Astrocyte (in vitro differentiated cells and primary cell): ENCODE results near the gene CAPN12. TPM values are rescaled to one million over a fixed set of nuclear protein-coding genes. Genes with fewer than 3 reads are reported as not detected.
"Not testable (repeated sequence)": the region's sequence is repeated elsewhere in the genome, so short reads cannot be mapped to it uniquely, and the experiment has no call there.

ENCODE experiments used
- DNase-seq: peaks from one replicate; pipeline ENCODE4 v3.0.0-alpha.2; 2010; ENCODE audit warnings: low read depth
- FAIRE-seq: peaks from 2 replicates; lab custom pipeline; 2011; peaks lifted over from hg19 to GRCh38; lab: Jason Lieb, UNC
- H2AFZ ChIP-seq: 2 replicates; pipeline ENCODE4 v1.6.0; 2012; ENCODE audit warnings: low read depth, low read length, inconsistent platforms
- H3K27ac ChIP-seq: 2 replicates; pipeline ENCODE4 v1.5.1; 2011; ENCODE audit warnings: low read depth, low read length, inconsistent platforms
- H3K27me3 ChIP-seq: 2 replicates; pipeline ENCODE4 v1.6.0; 2011; ENCODE audit warnings: low read length, inconsistent platforms; ENCODE audit not compliant: insufficient read depth
- H3K36me3 ChIP-seq: 2 replicates; pipeline ENCODE4 v1.5.1; 2011; ENCODE audit warnings: low read length, inconsistent platforms; ENCODE audit not compliant: insufficient read depth
- H3K4me1 ChIP-seq: 2 replicates; pipeline ENCODE4 v1.5.1; 2011; ENCODE audit warnings: low read length, inconsistent platforms; ENCODE audit not compliant: insufficient read depth
- H3K4me2 ChIP-seq: 2 replicates; pipeline ENCODE4 v1.6.0; 2012; ENCODE audit warnings: low read length, inconsistent platforms
- H3K4me3 ChIP-seq: 2 replicates; pipeline ENCODE4 v1.5.1; 2011; ENCODE audit warnings: low read depth, mild to moderate bottlenecking, low read length, inconsistent platforms; ENCODE audit not compliant: insufficient read depth
- H3K79me2 ChIP-seq: 2 replicates; pipeline ENCODE4 v1.6.0; 2012; ENCODE audit warnings: mild to moderate bottlenecking, low read length, inconsistent platforms; ENCODE audit not compliant: insufficient read depth
- H3K9ac ChIP-seq: 2 replicates; pipeline ENCODE4 v1.6.0; 2012; ENCODE audit warnings: mild to moderate bottlenecking, low read length, inconsistent platforms
- H3K9me3 ChIP-seq: 2 replicates; pipeline ENCODE4 v1.5.1; 2012; ENCODE audit warnings: low read depth, mild to moderate bottlenecking, low read length, inconsistent platforms; ENCODE audit not compliant: insufficient read depth
- H4K20me1 ChIP-seq: 2 replicates; pipeline ENCODE4 v1.6.0; 2012; ENCODE audit warnings: low read length, inconsistent platforms; ENCODE audit not compliant: insufficient read depth
- H3K27ac Mint-ChIP-seq: one replicate; pipeline ENCODE4 v1.8.0; 2021; ENCODE audit warnings: mild to moderate bottlenecking, mixed read lengths; ENCODE audit not compliant: unreplicated experiment
- H3K27me3 Mint-ChIP-seq: one replicate; pipeline ENCODE4 v1.8.0; 2021; ENCODE audit warnings: low read depth, mixed read lengths; ENCODE audit not compliant: unreplicated experiment
- H3K36me3 Mint-ChIP-seq: one replicate; pipeline ENCODE4 v1.8.0; 2021; ENCODE audit warnings: low read depth, mixed read lengths; ENCODE audit not compliant: unreplicated experiment
- H3K4me1 Mint-ChIP-seq: one replicate; pipeline ENCODE4 v1.8.0; 2021; ENCODE audit warnings: low read depth, mixed read lengths; ENCODE audit not compliant: unreplicated experiment
- H3K4me3 Mint-ChIP-seq: one replicate; pipeline ENCODE4 v1.8.0; 2021; ENCODE audit warnings: mild to moderate bottlenecking, moderate library complexity, mixed read lengths; ENCODE audit not compliant: unreplicated experiment
- H3K9me3 Mint-ChIP-seq: one replicate; pipeline ENCODE4 v1.8.0; 2021; ENCODE audit warnings: mild to moderate bottlenecking, mixed read lengths; ENCODE audit not compliant: unreplicated experiment
- EZH2 ChIP-seq: IDR thresholded peaks from 2 replicates; pipeline ENCODE4 v1.6.1; 2012; ENCODE audit warnings: mild to moderate bottlenecking, low read length, inconsistent platforms; ENCODE audit not compliant: insufficient read depth
- total RNA-seq: library from RNA; stranded (reverse); gene quantifications from 2 replicates; pipeline ENCODE4 v1.2.1, GENCODE V29; 2021
- TF ChIP-seq, protein P1 (sequence below): IDR thresholded peaks from 2 replicates; pipeline ENCODE4 v1.5.1; 2011; ENCODE audit warnings: low read depth, mild to moderate bottlenecking, inconsistent platforms, low read length, moderate library complexity; ENCODE audit not compliant: insufficient read depth

Gene CAPN12
- total RNA-seq, 1 donor from 2014 or later, result 4.6 TPM

DNA sequence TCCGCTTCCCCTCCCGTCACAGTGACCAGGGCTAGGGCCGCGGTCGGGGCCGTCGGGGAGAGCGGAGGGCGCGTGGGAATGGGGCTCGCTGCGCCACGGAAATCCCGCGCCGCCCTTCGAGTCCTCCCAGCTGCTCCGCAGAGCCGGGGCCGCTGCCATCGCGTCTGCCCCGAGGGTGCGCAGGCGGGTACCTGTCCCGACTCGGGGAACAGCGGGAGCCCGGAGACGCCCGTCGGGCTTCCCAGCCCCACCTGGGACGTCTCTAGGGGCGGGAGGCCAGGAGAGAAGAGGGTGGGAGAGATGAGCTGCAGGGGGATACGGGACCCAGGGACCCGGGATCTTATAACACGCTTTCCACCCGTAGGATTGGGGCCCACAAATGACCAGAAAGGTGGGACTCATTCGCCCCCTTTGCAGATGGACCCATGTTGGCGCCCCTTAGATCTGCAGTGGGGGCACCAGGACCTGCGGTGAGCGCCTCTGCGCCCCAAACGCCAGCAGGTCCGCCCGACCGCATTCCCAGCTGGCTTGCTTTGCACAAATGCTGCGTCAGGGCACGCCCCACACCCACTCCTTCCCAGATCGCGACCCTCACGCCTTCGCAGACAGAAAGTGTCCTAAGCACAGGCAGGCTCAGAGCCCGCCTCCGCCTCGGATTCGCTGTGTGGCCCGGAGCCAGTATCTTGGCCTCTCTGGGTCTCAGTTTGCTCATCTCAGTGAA, 26.1 kb upstream of the CAPN12 start:
- FAIRE-seq, H3K27me3 ChIP-seq, H3K9ac ChIP-seq, H3K4me3 ChIP-seq, H3K4me3 Mint-ChIP-seq, H3K36me3 Mint-ChIP-seq, H3K4me1 Mint-ChIP-seq, H3K27ac Mint-ChIP-seq, DNase-seq, H3K36me3 ChIP-seq, H3K9me3 ChIP-seq, H3K27ac ChIP-seq, H3K79me2 ChIP-seq, H4K20me1 ChIP-seq, H3K27me3 Mint-ChIP-seq, H3K4me1 ChIP-seq, H3K9me3 Mint-ChIP-seq: not testable (repeated sequence)
- Histone ChIP-seq H2AFZ (peak overlapping the region; percentile 94), H3K4me2 (peak overlapping the region; percentile 57)

GRCh38 chr19:38769635-38770211, 25.4 kb upstream of the CAPN12 start:
- Histone ChIP-seq H3K9ac (no peak overlapping the region), H3K9me3 (no peaks in the 10 kb centered on the region), H3K4me1 (no peaks in the 10 kb centered on the region), H2AFZ (peak overlapping the region; percentile 94), H3K27ac (no peak overlapping the region), H3K4me2 (peak overlapping the region; percentile 57), H3K27me3 (no peaks in the 10 kb centered on the region), H3K79me2 (no peaks in the 10 kb centered on the region), H3K4me3 (no peak overlapping the region), H3K36me3 (no peaks in the 10 kb centered on the region), H4K20me1 (no peaks in the 10 kb centered on the region)
- no peak for FAIRE-seq
- DNase-seq, result peak; percentile 19
- no peaks in the 10 kb centered on the region for H3K4me1 Mint-ChIP-seq
- H3K4me3 Mint-ChIP-seq, result no peak overlapping the region
- H3K9me3 Mint-ChIP-seq, result peaks cover 3% of the 10 kb centered on the region
- peaks cover 10% of the 10 kb centered on the region for H3K27me3 Mint-ChIP-seq
- TF ChIP-seq EZH2, result no peak
- TF ChIP-seq, protein P1, sequence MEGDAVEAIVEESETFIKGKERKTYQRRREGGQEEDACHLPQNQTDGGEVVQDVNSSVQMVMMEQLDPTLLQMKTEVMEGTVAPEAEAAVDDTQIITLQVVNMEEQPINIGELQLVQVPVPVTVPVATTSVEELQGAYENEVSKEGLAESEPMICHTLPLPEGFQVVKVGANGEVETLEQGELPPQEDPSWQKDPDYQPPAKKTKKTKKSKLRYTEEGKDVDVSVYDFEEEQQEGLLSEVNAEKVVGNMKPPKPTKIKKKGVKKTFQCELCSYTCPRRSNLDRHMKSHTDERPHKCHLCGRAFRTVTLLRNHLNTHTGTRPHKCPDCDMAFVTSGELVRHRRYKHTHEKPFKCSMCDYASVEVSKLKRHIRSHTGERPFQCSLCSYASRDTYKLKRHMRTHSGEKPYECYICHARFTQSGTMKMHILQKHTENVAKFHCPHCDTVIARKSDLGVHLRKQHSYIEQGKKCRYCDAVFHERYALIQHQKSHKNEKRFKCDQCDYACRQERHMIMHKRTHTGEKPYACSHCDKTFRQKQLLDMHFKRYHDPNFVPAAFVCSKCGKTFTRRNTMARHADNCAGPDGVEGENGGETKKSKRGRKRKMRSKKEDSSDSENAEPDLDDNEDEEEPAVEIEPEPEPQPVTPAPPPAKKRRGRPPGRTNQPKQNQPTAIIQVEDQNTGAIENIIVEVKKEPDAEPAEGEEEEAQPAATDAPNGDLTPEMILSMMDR, result peak; percentile 21
- H3K36me3 Mint-ChIP-seq, result no peaks in the 10 kb centered on the region
- H3K27ac Mint-ChIP-seq, result no peak overlapping the region

- Histone ChIP-seq H3K4me2 (no peak overlapping the region), H3K27me3 (no peaks in the 10 kb centered on the region), H3K9me3 (no peaks in the 10 kb centered on the region), H2AFZ (no peak overlapping the region), H3K9ac (no peak overlapping the region), H4K20me1 (no peaks in the 10 kb centered on the region), H3K4me1 (no peaks in the 10 kb centered on the region), H3K79me2 (no peaks in the 10 kb centered on the region), H3K4me3 (no peak overlapping the region), H3K36me3 (no peaks in the 10 kb centered on the region), H3K27ac (no peak overlapping the region)
- no peak for DNase-seq
- Mint-ChIP-seq H3K36me3 (no peaks in the 10 kb centered on the region), H3K27me3 (peaks cover 5% of the 10 kb centered on the region), H3K4me1 (no peaks in the 10 kb centered on the region), H3K27ac (no peak overlapping the region), H3K4me3 (no peak overlapping the region), H3K9me3 (peaks cover 3% of the 10 kb centered on the region)
- no peak for FAIRE-seq
- no peak for TF ChIP-seq EZH2
- TF ChIP-seq, protein P1, result no peak
These were observed 22.2 kb upstream of the CAPN12 start for GRCh38 chr19:38766276-38767047.
